Measurements from ENCODE around the gene SDK1.

DNA sequence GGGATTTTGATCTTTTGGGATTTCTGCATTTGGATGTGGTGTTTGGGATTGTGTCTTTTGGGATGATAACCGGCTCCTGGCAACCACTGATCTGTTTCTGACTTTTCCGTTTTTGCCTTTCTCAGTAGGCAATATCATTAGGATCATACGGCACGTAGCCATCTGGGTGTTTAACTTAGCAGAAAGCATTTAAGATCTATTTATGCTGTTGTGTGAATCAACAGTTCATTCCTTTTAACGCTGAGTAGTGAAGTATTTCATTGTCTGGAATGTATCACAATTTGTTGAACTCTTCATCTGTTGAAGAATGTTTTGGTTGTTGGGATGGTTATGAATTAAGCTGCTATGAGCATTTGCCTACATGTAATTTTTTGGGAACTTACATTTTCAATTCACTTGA lies 459.6 kb downstream of the SDK1 start:
- TF ChIP-seq, protein P1, sequence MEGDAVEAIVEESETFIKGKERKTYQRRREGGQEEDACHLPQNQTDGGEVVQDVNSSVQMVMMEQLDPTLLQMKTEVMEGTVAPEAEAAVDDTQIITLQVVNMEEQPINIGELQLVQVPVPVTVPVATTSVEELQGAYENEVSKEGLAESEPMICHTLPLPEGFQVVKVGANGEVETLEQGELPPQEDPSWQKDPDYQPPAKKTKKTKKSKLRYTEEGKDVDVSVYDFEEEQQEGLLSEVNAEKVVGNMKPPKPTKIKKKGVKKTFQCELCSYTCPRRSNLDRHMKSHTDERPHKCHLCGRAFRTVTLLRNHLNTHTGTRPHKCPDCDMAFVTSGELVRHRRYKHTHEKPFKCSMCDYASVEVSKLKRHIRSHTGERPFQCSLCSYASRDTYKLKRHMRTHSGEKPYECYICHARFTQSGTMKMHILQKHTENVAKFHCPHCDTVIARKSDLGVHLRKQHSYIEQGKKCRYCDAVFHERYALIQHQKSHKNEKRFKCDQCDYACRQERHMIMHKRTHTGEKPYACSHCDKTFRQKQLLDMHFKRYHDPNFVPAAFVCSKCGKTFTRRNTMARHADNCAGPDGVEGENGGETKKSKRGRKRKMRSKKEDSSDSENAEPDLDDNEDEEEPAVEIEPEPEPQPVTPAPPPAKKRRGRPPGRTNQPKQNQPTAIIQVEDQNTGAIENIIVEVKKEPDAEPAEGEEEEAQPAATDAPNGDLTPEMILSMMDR (IDR thresholded peaks at IDR 0.05), result no peak
- no peak for TF ChIP-seq POLR2A (IDR thresholded peaks at IDR 0.05)
